T47D (cell line): ENCODE measurements around the gene ZNF526.

Experiments used
- DNase-seq, 2 experiments: peaks; one replicate each; pipeline versions ENCODE4 v3.0.0 to v3.0.0-alpha.2; 2011 to 2012; ENCODE audit warnings: low read depth in 1 of 2, low spot score in 1 of 2
- JUND ChIP-seq: IDR thresholded peaks from 2 replicates; pipeline ENCODE4 v1.6.1; 2012; ENCODE audit warnings: low read depth
- in situ Hi-C: cut with HindIII; loops from 2 replicates; pipeline ENCODE4 v1.10.0; 2016; ENCODE audit warnings: low sequenced_read_pairs, low pct_unique_long_range_greater_than_20kb

The ZNF526 gene

GRCh38 chr19:42247640-42248199, 27.6 kb downstream of the ZNF526 start:
- in situ Hi-C loops = no loop called here
- DNase-seq = no peak
- TF ChIP-seq JUND = no peak

- in situ Hi-C loops = no loop called here
- no peak for DNase-seq
- no peak for TF ChIP-seq JUND
Observed at GRCh38 chr19:42248270-42249148, 28.4 kb downstream of the ZNF526 start.

DNA sequence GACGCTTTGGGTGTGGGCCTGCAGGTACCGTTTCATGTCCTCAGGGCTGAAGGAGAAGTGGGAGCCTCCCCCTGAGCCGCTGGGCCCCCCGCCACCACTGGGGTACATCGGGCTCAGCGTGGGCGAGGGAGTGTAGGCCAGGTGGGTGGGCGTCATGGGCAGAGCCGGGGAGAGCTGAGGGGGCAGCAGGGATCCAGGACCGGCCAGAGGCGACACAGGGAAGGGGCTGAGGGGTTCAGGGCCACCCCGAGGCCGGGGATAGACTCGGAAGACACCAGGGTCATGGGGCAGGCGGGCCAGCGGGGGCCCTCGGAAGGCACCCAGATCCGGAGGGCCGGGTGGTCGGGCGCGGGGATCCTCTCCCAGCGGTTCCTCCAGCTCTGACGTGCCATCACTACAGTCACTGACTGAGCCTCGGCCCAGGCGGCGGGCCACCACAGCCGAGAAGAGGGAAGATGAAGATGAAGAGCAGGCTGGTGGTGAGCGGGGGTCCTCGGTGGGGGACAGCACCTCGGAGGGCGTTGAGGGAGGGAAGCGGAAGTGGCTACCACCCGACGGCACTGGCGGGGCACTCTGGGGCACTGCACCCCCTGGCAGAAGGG, 29.1 kb downstream of the ZNF526 start:
- DNase-seq = no peak
- TF ChIP-seq JUND = no peak
- in situ Hi-C loops = no loop called here

DNA sequence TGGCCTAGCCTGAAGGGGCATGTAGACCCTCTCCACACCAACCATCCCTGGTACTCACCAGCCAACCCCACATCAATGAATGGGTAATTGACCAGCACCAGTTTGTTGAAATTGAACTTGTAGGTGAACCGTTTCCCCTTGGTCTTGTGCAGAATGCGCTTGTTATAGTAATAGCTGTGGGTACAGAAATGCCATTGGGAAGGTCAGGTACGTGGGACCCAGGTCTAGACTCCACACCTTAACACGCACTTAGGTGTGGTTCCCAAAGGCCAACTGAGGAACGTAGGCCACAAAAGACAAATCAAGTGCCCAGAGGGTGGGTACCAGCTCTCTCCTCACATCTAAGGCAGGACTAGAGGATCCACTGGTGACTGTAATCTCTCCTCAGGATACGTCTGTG, 29.7 kb downstream of the ZNF526 start:
- no peak for DNase-seq

DNA sequence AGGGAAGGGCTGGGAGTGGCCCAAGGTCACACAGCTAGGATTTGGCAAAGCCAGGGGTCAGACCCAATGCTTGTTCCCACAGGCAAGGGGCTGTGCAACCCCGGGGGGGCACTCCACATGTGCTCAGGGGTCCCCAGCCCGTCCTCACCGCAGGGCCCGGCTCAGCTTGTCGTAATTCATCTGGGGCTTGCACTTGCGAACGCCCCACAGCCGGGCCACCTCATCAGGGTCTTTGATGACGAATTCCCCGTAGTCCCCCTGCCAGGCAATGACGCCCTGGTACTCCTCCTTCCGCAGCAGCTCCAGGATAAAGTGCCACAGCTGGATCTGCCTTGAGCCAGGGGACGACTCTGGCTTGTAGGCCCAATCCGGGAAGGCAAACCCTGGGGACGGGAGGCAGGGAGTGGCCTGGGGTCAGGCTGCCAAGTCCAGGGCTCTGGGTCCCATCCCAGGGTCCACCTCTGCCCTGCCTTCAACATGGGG, 30.1 kb downstream of the ZNF526 start:
- no peak for DNase-seq
- no peak for TF ChIP-seq JUND
- in situ Hi-C loops = no loop called here

More for the DNA sequence above, 29.7 kb downstream of the ZNF526 start:
- no peak for TF ChIP-seq JUND
- in situ Hi-C loops = no loop called here

GRCh38 chr19:42250666-42251531, 30.8 kb downstream of the ZNF526 start:
- TF ChIP-seq JUND = no peak
- in situ Hi-C loops = no loop called here
- DNase-seq = no peak

- in situ Hi-C loops = no loop called here
- DNase-seq = no peak
- TF ChIP-seq JUND = no peak
Observed at GRCh38 chr19:42251572-42252358, 31.7 kb downstream of the ZNF526 start.

- no peak for TF ChIP-seq JUND
- in situ Hi-C loops = no loop called here
- DNase-seq = no peak
Observed at GRCh38 chr19:42252365-42253244, 32.5 kb downstream of the ZNF526 start.

DNA sequence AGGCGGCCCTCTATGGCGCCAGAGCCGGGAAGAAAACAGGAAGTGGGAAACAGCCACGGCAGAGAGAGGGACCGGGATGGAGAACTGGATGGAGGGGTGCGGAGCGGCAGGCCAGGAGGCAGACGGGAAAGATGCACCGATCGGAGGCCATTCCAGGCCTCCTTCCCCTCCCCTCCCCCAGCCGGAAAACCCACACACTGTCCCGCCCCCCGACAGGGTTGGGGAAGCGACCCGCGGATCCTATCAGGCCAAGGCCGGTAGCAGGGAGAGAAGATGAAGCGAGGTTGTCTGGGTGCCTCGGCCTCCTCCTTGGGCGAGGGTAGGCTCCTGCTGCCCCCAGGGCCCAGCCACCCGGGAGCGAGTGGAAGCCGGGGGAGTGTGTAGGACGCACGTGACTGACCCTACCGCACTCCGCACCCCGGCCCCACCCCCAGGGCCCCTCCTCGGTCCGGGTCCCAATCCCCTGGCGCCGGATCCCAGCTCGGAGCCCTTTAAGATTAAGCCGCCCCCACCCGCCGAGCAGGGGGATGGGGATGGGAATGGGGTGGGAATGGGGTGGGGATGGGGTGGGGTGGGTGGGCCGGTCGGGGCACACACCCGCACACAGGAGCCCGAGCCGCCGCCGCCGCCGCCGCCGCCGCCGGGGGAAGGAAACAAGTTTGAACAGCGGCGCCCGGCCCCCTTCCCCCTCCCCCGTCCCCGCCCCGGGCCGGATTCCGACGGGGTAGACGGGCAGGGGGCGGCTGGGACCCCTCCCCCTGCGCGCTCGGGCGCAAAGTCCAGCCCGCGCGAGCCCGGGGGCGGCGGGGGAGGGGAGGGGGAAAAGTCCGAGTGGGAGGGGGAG, 33.4 kb downstream of the ZNF526 start:
- TF ChIP-seq JUND = no peak
- in situ Hi-C loops = no loop called here
- peak in 1 of 2 experiments; percentile 47 for DNase-seq

GRCh38 chr19:42254089-42254849, 34.2 kb downstream of the ZNF526 start:
- peak in 1 of 2 experiments; percentile 62 for DNase-seq
- no peak for TF ChIP-seq JUND
- in situ Hi-C loops = no loop called here
